NCI-H187 (cell line): ENCODE data around the gene EEF1AKMT2.

Experiments used
- DNase-seq, 2 experiments: peaks; one replicate each; lab custom pipeline; 2025; lab: John Stamatoyannopoulos, UW

The EEF1AKMT2 gene

DNA sequence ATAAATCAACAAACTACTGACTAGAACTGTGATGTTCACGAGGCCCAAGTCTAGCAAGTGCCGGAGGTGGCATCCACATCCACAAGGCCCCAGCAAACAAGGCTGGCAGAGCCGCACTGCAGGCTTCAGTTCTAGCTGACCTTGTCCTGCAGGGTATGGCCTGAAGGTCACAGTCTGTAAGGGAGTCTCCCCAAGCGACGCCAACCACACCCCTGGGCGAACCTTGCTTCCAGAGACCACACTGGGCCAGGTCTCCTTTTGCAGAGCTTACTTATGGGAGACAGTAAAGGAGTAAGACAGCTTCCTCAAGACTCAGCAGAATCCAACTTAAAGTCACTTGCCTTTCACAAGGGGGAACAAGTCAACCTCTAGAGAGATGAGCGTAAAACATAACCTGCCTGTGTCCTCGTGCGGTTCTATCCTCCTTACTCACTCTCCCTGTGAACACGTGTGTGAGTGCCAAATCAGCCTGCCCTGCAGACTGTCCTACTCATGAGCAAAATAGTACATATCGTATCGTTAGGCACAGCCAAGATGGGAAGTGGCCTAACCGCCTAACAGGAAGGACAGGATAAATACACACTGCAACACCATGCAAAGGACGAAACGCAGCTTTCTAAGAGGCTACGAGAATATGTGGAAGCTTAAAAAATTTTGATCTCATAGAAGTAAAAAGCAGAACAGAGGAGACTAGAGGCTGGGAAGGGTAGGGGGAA, 70.2 kb downstream of the EEF1AKMT2 start:
- DNase-seq, result no peak

DNA sequence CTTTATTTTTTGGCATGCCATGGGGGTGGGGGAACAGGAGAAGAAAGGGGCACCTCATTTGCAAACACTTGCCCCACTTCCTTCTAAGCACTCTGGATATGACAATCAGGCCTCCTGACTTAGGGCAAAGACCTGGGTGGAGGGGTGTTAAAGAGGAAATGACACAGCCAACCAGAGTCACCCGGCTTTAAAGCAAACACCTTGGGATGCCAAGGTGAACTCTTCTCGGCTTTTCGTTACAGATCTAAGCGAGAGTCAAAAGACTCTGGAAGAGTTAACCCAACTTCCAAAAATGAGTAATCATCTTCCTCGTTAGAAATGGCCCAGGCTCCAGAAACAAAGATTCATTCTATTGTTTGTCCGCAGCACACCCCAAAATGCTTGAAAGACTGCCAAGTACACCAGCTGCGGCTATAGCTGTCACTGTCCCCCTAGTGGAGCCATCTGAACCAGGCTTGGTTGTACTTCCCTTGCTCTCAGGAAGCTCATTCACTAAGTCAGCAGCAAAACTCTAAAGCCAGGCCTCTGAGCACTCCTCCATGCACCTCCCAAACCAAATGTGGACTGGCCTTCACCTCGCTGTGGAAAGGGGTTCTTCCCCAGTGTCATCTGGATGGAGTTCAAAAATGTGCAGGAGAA, 72.4 kb downstream of the EEF1AKMT2 start:
- DNase-seq, result no peak

DNA sequence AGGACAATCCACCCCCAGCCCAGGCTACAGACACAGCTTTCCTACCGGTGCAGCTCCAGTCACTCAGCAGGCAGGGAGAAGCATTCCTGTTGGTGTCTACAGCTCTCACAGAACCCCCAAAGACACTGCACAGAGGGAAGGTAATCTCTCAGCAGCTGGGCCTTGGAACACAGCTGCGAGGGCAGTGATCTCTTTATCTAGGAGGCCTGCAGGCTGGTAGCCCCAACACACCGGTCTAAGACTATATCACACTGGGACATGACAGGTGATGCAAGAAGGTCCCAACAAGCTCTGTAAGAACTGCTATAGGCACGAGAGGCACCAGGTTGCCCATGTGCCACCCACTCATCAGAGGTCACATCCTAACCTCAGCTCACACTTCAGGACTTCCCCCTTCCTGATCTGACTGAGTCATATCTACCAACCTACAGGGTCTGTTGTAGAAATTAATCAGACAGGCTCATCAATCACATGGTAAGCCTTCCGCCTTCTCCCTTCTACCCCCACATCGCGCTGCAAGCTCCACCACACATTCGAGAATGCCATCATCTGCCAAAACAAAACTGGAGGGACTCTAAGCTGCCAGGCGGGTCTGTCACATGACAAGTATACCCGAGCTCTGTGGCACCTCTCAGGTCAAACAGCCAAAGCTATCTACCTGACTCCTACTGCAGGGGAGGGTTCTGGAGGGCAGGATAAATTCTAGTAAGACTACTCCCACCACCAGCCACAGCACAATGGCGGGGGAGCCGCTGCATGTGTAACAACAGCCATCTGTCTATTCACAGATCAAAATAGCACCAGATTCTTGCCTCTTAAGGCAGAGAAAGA, 73.6 kb downstream of the EEF1AKMT2 start:
- DNase-seq, result no peak

DNA sequence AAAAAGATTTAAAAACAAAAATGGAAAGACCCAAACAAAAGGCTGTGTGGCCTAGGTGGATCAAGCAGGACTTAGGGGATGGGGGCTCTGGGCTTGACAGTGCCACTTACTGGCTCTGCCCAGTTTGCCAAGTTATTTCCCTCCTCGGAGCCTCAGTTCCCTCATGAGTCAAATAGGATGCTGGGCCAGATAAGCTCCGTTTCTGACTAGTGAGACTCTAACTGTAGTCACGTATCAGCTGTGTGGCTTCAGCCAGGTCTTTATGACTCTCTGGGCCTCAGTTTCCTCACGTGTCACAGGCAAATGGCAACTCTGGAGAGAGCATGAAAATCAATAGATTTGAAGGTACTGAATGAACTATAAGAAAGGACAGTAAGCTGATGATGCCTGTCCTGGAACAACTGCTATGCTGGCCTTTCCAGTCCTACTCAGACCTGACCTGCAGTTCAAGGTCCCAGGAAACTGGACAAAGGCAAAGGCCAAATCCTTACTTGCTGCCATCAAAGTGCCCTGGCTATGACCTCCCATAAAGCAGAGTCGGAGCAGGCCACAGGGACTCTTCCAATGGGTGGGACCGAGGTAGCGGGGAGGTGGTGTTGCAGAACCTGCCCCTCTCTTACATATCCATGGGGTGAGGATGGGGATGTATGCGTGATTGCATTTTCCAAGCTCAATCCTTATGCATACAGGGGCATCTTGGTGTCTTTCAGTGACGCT, 74.5 kb downstream of the EEF1AKMT2 start:
- DNase-seq, result no peak

DNA sequence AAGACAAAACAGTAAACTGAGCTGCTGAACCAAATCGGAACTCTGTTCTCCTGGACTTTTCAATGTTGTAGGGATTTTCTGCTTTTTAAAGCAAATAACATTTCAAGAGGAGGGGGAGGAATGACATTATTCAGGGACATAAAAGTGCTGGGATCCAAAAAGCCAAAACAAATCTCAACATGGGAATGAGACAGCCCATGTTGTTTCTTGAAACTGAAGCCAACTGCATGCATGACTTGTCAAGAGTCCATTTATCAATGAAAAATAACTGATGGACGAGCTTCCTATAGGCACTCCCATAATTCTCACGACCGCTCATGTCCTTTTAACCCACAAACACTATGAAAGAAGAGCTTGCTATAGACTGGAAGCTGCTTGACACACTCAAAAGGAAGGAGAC, 75.3 kb downstream of the EEF1AKMT2 start:
- no peak for DNase-seq

DNA sequence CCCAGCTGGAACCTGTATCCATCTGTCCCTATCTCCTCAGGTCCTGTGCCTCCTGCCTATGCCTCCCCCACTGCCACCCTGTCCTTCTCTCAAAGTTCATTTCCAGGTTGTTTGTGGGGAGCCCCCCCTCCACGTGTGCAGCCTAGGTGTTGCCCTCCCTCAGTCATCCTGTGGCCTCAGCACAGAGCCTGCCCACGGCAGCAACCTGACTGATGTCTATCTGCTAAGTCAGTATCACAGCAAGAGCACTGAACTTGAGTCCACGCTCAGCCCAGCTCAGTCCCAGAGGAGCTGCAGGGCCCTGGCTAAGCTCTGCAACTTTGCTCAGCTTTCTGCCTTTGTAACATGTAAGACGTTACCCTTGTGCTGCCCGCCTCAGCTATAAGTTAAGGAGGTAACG, 76.2 kb downstream of the EEF1AKMT2 start:
- DNase-seq, result no peak

DNA sequence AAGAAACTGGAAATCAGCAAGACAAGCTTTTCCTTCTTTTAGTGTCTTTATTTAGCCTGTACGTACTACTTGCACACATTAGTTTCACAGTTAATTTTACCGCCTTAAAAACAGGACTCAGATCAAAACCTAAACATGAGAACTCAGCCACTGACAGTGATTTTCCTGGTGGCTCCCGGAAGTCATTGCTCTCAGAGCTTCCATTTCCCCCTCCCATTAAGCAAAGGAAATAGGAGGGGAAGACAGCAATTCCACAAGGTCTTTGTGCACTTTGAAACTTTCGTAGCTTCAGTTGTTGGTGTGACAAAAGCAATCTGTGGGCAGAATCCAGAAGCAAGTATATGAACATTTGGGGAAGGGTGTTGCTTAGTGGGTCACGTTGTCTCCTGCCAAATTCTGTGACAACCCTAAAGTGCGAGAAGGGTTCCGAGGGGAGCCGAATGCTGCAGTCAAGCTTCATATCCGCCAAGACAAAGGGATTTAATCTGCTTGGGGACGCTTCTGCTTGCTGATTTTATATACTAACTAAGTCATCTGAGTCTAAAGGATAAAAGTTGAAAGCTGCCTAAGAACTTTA, 77.9 kb downstream of the EEF1AKMT2 start:
- DNase-seq, result no peak

DNA sequence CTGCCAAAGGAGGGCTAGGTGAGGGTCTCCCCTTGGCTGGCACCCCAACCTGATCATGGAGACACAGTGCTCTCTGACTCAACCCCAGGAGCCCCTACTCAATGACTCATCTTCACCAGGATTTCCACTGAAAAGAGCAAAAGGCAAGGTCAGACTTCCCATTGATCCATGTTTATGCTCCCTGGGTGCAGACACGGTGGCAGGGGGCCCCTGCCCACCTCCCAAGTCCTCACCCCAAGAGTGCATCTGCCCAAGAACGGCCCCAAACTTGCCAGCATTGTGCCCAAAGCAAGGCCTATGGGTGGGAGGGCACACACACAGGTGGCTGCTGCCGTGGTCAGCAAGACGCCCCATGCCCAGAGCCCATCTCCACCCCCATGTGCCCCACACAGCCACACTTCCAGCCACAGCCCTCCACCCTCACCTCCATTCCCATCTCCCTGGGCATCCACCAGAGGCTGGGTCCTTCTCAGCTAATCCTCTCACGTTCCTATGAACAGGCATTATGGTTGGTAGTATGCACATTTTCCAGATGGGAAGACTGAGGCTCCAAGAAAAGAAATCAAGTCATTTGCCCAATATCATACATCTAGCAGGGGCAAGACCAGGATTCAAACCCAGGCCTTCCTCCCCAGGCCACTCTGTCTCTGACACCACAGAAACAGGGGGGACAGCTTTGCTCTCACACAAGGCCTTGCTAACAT, 78.8 kb downstream of the EEF1AKMT2 start:
- DNase-seq, result no peak

DNA sequence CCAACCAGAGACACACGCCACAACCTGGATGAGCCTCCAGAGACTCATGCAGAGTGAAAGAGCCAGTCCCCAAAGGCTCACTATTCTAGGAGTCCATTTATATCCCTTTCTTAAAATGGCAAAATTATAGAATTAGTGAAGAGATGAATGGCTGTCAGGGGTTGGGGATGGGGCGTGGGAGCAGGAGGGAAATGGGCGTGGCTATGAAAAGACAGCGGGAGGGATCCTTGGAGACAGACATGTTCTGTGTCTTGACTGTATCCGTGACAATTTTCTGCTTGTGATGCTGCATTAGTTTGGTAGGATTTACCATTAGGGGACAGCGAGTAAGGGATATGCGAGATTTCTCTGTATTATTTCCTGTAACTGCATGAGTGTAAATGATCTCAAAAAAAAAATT, 80.5 kb downstream of the EEF1AKMT2 start:
- DNase-seq, result no peak

DNA sequence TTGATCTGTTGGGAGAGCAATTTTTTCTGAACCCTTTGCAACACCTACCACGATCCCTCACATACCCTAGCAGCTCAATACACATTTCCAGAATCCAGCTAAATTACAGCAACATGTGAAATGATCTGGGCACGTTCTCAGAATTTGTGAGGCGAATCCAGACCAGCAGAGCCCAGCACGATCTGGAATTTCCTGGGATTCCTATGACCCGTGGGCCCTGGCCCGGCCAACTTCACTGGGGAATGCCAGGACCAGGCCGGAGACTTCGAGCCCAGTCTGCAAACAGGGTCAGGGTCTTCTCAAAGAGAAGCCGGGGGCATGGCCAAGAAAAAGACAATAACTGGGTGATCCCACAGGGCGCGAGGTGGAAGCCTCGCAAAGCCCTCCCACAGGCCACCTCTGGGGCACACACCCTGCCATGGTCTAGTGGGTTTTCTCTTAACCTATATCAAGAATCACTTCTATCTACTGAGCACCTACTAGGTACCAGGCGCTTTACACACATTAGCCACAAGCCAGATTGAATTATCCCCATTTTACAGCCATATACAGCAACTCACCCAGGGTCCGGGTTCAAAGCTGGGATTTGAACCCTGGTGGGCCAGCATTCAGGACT, 81.3 kb downstream of the EEF1AKMT2 start:
- DNase-seq, result no peak

DNA sequence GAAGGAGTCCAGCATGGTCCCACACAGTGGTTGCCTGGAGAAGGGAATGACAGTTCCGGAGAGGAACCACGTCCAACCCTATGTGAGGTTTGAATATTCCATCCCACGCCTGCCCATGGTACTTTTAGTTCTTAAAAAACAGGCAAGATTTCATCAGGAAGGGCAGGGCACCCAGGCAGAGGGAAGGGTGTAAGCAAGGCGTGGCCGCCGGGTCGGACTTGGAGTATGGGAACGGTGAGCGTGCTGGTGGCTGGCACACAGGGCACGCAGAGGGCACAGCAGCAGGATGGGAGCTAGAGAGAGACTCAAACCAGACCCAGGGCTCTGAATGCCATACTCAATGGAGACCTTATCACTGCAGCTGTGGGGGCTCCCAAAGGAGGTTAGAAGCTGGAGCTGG, 81.8 kb downstream of the EEF1AKMT2 start:
- no peak for DNase-seq

DNA sequence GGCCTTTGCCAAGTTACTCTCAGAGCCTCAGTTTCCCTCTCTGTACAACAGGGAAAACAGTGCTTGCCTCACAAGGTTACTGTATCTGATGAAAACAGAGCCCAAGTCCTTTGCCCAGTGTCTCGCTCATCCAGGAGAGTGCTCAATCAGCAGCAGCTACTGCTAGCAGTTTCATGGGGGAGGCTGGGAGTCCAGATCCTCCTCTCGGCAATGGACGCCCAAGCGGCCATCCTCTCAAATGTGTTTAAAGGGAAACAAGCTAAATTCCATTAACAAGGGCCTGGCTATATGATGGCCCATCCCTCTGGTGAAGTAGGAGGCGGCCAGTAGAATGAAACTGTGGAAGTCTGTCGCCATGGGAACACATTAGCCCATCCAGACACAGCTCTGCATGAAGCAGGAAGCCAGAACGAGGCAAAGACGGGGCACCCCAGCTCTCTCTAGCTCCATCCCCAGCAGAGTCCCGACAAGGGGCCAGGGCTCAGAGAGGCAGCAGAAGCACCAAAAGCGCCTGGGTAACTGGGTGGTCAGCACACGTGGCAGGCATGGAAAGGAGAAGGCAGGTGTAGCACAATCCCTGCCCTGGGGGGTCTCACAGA, 82.7 kb downstream of the EEF1AKMT2 start:
- no peak for DNase-seq

DNA sequence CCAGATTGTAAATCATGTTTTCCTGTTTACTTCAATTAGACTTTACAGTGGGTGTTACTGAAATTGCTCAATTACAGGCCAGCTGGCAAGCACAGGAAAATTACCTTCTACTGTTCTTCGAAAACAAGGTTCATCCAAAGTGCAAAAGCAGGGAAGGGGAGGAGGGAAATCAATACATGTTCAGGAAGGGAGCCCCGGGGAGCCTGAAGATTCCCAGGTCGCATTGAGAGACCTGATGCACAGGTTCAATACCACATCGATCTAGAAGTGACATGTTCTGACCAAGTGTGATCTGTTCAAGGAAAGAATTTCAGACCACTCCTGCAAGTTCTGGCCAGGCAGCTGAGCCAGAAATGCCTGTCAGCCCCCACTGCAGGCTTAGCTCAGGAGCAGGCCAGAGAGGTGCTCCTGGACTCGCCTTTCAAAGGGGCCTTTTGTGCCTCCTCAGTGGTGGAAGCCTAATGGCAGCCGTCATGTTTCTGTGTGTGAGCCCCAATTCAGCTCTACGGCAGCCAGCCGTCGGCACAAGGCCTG, 83.4 kb downstream of the EEF1AKMT2 start:
- DNase-seq, result no peak
